Endodermal cell (in vitro differentiated cells): ENCODE measurements around the gene NNT. TPM values are rescaled to one million over a fixed set of nuclear protein-coding genes. Genes with fewer than 3 reads are reported as not detected.

Experiments used
- DNase-seq: peaks from one replicate; pipeline ENCODE4 v3.0.0-alpha.2; 2017
- H3K27ac ChIP-seq: 2 replicates; pipeline ENCODE4 v1.5.1; 2013; ENCODE audit warnings: mild to moderate bottlenecking, low read depth, low read length, moderate library complexity
- H3K27me3 ChIP-seq: 2 replicates; pipeline ENCODE4 v1.6.1; 2013; ENCODE audit warnings: mild to moderate bottlenecking, low read length, moderate library complexity; ENCODE audit not compliant: insufficient read depth, control insufficient read depth, poor library complexity, severe bottlenecking
- H3K36me3 ChIP-seq: 2 replicates; pipeline ENCODE4 v1.7.0; 2013; ENCODE audit warnings: mild to moderate bottlenecking, low read length, moderate library complexity; ENCODE audit not compliant: control insufficient read depth, insufficient read depth
- H3K4me1 ChIP-seq: one replicate; pipeline ENCODE4 v1.7.0; 2013; ENCODE audit warnings: low read length; ENCODE audit not compliant: control insufficient read depth, insufficient read depth
- H3K4me3 ChIP-seq: 2 replicates; pipeline ENCODE4 v1.5.1; 2013; ENCODE audit warnings: mild to moderate bottlenecking, low read length, moderate library complexity
- H3K9ac ChIP-seq: 2 replicates; pipeline ENCODE4 v1.6.1; 2013; ENCODE audit warnings: mild to moderate bottlenecking, low read length, moderate library complexity; ENCODE audit not compliant: poor library complexity, severe bottlenecking; ENCODE audit errors: extremely low read depth
- H3K9me3 ChIP-seq: 2 replicates; pipeline ENCODE4 v1.6.1; 2013; ENCODE audit warnings: mild to moderate bottlenecking, low read length, moderate library complexity; ENCODE audit not compliant: control insufficient read depth
- H3K27ac Mint-ChIP-seq: 2 replicates; pipeline ENCODE4 v1.8.0; 2020; ENCODE audit warnings: mixed read lengths
- H3K27me3 Mint-ChIP-seq: 2 replicates; pipeline ENCODE4 v1.8.0; 2021; ENCODE audit warnings: mild to moderate bottlenecking, mixed read lengths; ENCODE audit not compliant: insufficient read depth
- H3K36me3 Mint-ChIP-seq: 2 replicates; pipeline ENCODE4 v1.8.0; 2020; ENCODE audit warnings: low read depth, mixed read lengths
- H3K4me1 Mint-ChIP-seq: 2 replicates; pipeline ENCODE4 v1.8.0; 2020; ENCODE audit warnings: mixed read lengths
- H3K4me3 Mint-ChIP-seq: 2 replicates; pipeline ENCODE4 v1.8.0; 2020; ENCODE audit warnings: mild to moderate bottlenecking, moderate library complexity, mixed read lengths
- H3K9me3 Mint-ChIP-seq: 2 replicates; pipeline ENCODE4 v1.8.0; 2020; ENCODE audit warnings: mild to moderate bottlenecking, mixed read lengths
- WGBS, 2 experiments: methylation state at CpG; one replicate each; pipeline versions ENCODE4 v1.1.5 to v1.1.7; 2013; ENCODE audit warnings: missing lambda C conversion rate in 2 of 2, mixed read lengths in 1 of 2; ENCODE audit not compliant: insufficient coverage in 1 of 2, insufficient read length in 1 of 2; 5-methylcytosine and 5-hydroxymethylcytosine counted together
- total RNA-seq, 2 donors: library from RNA; stranded (reverse); fragmentation: NEBNext Ultra II Directional in 1 of 2; extraction: Animal tissue kit (Norgen Biotek cat#: 25700) in 1 of 2; gene quantifications; 2 replicates in 1 of 2; 3 replicates in 1 of 2; pipeline ENCODE4 v1.2.1, GENCODE V29; 2021
- TF ChIP-seq, protein P1 (sequence below): fragments of 200-600 bp; sonication (generic); conservative IDR thresholded peaks from 2 replicates; pipeline ENCODE4 v1.5.0; 2021; ENCODE audit warnings: antibody characterized with exemption, mild to moderate bottlenecking

The NNT gene
- total RNA-seq, 2 donors from 2014 or later = 27.5 to 27.9 TPM

DNA sequence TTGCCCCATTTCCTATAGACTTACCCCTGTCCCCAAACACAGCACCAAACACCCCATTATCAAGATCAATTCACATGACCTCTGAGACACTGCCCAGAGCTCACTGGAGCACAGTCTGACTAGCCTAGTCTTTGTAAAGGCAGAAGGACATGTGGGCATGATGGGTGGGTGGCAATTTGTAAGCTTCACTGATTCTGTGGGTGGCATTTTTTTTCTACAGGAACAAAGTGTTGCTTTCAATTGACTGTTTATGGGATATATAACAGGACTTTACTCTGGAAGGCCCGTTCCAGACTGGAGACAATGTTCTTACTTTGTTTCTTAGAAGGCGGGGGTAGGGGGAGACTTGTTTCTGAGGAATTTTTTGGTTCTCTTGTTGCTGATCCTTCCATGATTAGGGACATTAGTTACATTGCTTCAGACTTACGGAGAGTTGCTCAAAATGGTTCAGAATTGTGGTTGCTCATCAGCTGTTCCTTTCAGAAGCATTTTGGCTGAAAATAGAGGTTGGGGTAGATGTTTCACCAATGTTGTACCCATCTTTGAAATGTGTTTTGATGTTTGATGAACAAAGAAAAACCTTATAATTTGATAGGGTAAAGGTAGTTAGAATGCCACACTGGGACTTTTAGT is 20.2 kb downstream of the NNT start:
- peaks cover 25% of the 10 kb centered on the region for H3K36me3 ChIP-seq
- H3K4me3 ChIP-seq = no peak overlapping the region
- H3K27ac ChIP-seq = no peak overlapping the region
- DNase-seq = no peak
- H3K9ac ChIP-seq = no peak overlapping the region
- H3K4me3 Mint-ChIP-seq = no peak overlapping the region
- no peaks in the 10 kb centered on the region for H3K4me1 ChIP-seq
- H3K27me3 ChIP-seq = no peaks in the 10 kb centered on the region
- 88% methylated on average over 1 to 3 of the region's 3 CpGs for WGBS, 2 experiments
- no peaks in the 10 kb centered on the region for H3K4me1 Mint-ChIP-seq
- H3K9me3 Mint-ChIP-seq = no peaks in the 10 kb centered on the region
- peak overlapping the region; percentile 1 for H3K27ac Mint-ChIP-seq
- TF ChIP-seq, protein P1, sequence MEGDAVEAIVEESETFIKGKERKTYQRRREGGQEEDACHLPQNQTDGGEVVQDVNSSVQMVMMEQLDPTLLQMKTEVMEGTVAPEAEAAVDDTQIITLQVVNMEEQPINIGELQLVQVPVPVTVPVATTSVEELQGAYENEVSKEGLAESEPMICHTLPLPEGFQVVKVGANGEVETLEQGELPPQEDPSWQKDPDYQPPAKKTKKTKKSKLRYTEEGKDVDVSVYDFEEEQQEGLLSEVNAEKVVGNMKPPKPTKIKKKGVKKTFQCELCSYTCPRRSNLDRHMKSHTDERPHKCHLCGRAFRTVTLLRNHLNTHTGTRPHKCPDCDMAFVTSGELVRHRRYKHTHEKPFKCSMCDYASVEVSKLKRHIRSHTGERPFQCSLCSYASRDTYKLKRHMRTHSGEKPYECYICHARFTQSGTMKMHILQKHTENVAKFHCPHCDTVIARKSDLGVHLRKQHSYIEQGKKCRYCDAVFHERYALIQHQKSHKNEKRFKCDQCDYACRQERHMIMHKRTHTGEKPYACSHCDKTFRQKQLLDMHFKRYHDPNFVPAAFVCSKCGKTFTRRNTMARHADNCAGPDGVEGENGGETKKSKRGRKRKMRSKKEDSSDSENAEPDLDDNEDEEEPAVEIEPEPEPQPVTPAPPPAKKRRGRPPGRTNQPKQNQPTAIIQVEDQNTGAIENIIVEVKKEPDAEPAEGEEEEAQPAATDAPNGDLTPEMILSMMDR = no peak
- peaks cover 17% of the 10 kb centered on the region for H3K36me3 Mint-ChIP-seq
- no peaks in the 10 kb centered on the region for H3K27me3 Mint-ChIP-seq
- no peaks in the 10 kb centered on the region for H3K9me3 ChIP-seq

- H3K36me3 Mint-ChIP-seq = peaks cover 15% of the 10 kb centered on the region
- Histone ChIP-seq H3K27ac (no peak overlapping the region), H3K27me3 (no peaks in the 10 kb centered on the region), H3K9me3 (no peaks in the 10 kb centered on the region), H3K9ac (no peak overlapping the region), H3K4me1 (no peaks in the 10 kb centered on the region), H3K4me3 (no peak overlapping the region), H3K36me3 (peaks cover 11% of the 10 kb centered on the region)
- TF ChIP-seq, protein P1 = peak; percentile 93
- 49 to 75% methylated on average over 2 of the region's 2 CpGs for WGBS, 2 experiments
- H3K4me3 Mint-ChIP-seq = no peak overlapping the region
- no peaks in the 10 kb centered on the region for H3K9me3 Mint-ChIP-seq
- H3K4me1 Mint-ChIP-seq = peaks cover 7% of the 10 kb centered on the region
- H3K27me3 Mint-ChIP-seq = no peaks in the 10 kb centered on the region
- DNase-seq = peak; percentile 88
- no peak overlapping the region for H3K27ac Mint-ChIP-seq
These were observed 24.0 kb downstream of the NNT start for GRCh38 chr5:43627028-43627427.

DNA sequence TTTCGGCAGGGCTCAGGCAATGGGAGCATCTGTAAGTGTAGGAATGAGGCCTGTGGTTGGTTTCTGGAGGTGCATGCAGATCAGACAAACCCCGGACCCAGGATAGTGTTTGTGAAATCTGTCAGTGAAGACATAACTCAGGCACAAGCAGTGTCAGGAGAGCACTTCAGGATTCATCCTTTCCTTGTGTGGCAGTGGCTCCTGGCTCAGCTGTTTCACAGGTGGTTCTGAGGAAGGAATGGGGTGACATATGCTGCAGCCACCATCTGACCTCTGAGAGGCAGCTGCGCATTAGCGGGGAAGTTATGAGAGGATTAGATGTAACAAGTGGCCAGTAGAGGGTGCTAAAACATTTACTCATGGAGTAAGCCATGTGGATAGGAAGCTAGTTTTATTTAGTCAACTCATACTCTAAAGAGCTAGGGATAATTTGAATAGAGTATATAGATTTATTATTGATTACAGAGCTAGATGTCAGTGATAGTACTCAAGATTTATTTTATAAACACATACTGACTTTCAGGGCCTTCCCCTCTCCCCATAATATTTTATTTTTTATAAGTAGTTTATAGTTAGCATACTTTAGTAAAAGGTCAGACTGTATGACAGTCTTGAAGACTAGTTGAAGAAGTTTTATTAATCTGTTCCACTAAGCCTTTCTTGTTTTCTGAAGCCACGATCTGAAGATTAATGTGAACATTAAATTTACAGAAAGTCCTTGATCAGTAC is 28.4 kb downstream of the NNT start:
- Mint-ChIP-seq H3K9me3 (no peaks in the 10 kb centered on the region), H3K27ac (no peak overlapping the region), H3K27me3 (no peaks in the 10 kb centered on the region), H3K36me3 (peaks cover 17% of the 10 kb centered on the region), H3K4me3 (no peak overlapping the region), H3K4me1 (peaks cover 13% of the 10 kb centered on the region)
- no peaks in the 10 kb centered on the region for H3K27me3 ChIP-seq
- no peak overlapping the region for H3K27ac ChIP-seq
- H3K4me1 ChIP-seq = peaks cover 6% of the 10 kb centered on the region
- TF ChIP-seq, protein P1 = peak; percentile 87
- H3K36me3 ChIP-seq = peaks cover 16% of the 10 kb centered on the region
- no peaks in the 10 kb centered on the region for H3K9me3 ChIP-seq
- H3K4me3 ChIP-seq = no peak overlapping the region
- DNase-seq = peak; percentile 79
- H3K9ac ChIP-seq = no peak overlapping the region
- 57% methylated on average over 5 of the region's 5 CpGs; no CpG with 5 or more reads in 1 of the 2 experiments for WGBS, 2 experiments
